ENCODE measurements around the gene FCHO1. TPM values are rescaled to one million over a fixed set of nuclear protein-coding genes. Genes with fewer than 3 reads are reported as not detected.

Gene FCHO1
- 0.68 and 0.92 TPM in 2 replicates for total RNA-seq

GRCh38 chr19:17751103-17751911 lies at the start of gene FCHO1:
Gene FCHO1 (plus strand): TSS chr19:17751477. CDS start chr19:17755165, 3,688 bp downstream.

GRCh38 chr19:17718947-17719711 lies 32.1 kb upstream of the FCHO1 start, which contains the start of gene MAP1S:
Gene MAP1S (plus strand): TSS chr19:17719480. CDS start chr19:17719503, 23 bp downstream.

GRCh38 chr19:17794731-17795494 lies 43.6 kb downstream of the FCHO1 start, which contains the start of gene B3GNT3:
Gene B3GNT3 (plus strand): TSS chr19:17795138. CDS start chr19:17807808, 12,670 bp downstream.

GRCh38 chr19:17821190-17821589 lies 69.9 kb downstream of the FCHO1 start, which contains the start of gene INSL3:
Gene INSL3 (minus strand): TSS chr19:17821519. CDS start chr19:17821506, 13 bp downstream.

Other genes with a start within 250 kb of the FCHO1 start
- 42.6 and 43.1 TPM in 2 replicates for gene PGLS, start 239.8 kb upstream of the FCHO1 start, total RNA-seq
- 59.1 and 66.6 TPM in 2 replicates for gene COLGALT1, start 195.8 kb upstream of the FCHO1 start, total RNA-seq
- 10.2 and 11.1 TPM in 2 replicates for gene UNC13A, start 63.1 kb upstream of the FCHO1 start, total RNA-seq
- 27.4 and 29.2 TPM in 2 replicates for gene MAP1S, start 32.0 kb upstream of the FCHO1 start, total RNA-seq
- gene B3GNT3, start 43.7 kb downstream of the FCHO1 start, total RNA-seq, result not detected in 2 replicates
- not detected in 2 replicates for gene INSL3, start 70.0 kb downstream of the FCHO1 start, total RNA-seq
- gene JAK3, start 96.5 kb downstream of the FCHO1 start, total RNA-seq, result 2.2 and 2.3 TPM in 2 replicates
- gene RPL18A, start 108.4 kb downstream of the FCHO1 start, total RNA-seq, result 1,055 and 1,148 TPM in 2 replicates
- not detected in 2 replicates for gene SLC5A5, start 120.5 kb downstream of the FCHO1 start, total RNA-seq
- 39.7 and 50.9 TPM in 2 replicates for gene CCDC124, start 181.5 kb downstream of the FCHO1 start, total RNA-seq
- not detected in 2 replicates for gene KCNN1, start 215.6 kb downstream of the FCHO1 start, total RNA-seq

Measured in aortic smooth muscle cell (primary cell).